Type B pancreatic cell (in vitro differentiated cells): Measurements from ENCODE around the gene F12. TPM values are rescaled to one million over a fixed set of nuclear protein-coding genes. Genes with fewer than 3 reads are reported as not detected.

Source experiments
- DNase-seq: peaks from one replicate; pipeline ENCODE4 v3.0.0; 2021; ENCODE audit warnings: mixed read lengths; ENCODE audit not compliant: unreplicated experiment; ENCODE audit errors: extremely low spot score
- H3K27ac Mint-ChIP-seq: 2 replicates; pipeline ENCODE4 v1.8.0; 2021; ENCODE audit warnings: mild to moderate bottlenecking, mixed read lengths
- H3K27me3 Mint-ChIP-seq: 2 replicates; pipeline ENCODE4 v1.8.0; 2021; ENCODE audit warnings: mixed read lengths
- H3K36me3 Mint-ChIP-seq: 2 replicates; pipeline ENCODE4 v1.8.0; 2021; ENCODE audit warnings: mixed read lengths
- H3K4me1 Mint-ChIP-seq: one replicate; pipeline ENCODE4 v1.8.0; 2021; ENCODE audit warnings: mixed read lengths; ENCODE audit not compliant: unreplicated experiment
- H3K4me3 Mint-ChIP-seq: 2 replicates; pipeline ENCODE4 v1.8.0; 2021; ENCODE audit warnings: mild to moderate bottlenecking, mixed read lengths
- H3K9me3 Mint-ChIP-seq: 2 replicates; pipeline ENCODE4 v1.8.0; 2021; ENCODE audit warnings: mixed read lengths
- CTCF ChIP-seq: fragments of 200-600 bp; sonication (generic); conservative IDR thresholded peaks from 2 replicates; pipeline ENCODE4 v1.5.0; 2021; ENCODE audit warnings: antibody characterized with exemption, mild to moderate bottlenecking
- total RNA-seq: library from RNA; stranded (reverse); gene quantifications from 2 replicates; pipeline ENCODE4 v1.2.1, GENCODE V29; 2021; ENCODE audit warnings: low replicate concordance

Gene F12
- total RNA-seq, 1 donor from 2014 or later = 3.2 TPM

GRCh38 chr5:177354711-177355110 lies 54.7 kb downstream of the F12 start:
- H3K27me3 Mint-ChIP-seq = peaks cover 33% of the 10 kb centered on the region
- H3K4me3 Mint-ChIP-seq = no peak overlapping the region
- peaks cover 25% of the 10 kb centered on the region for H3K4me1 Mint-ChIP-seq
- no peaks in the 10 kb centered on the region for H3K9me3 Mint-ChIP-seq
- TF ChIP-seq CTCF = no peak
- H3K27ac Mint-ChIP-seq = no peak overlapping the region
- H3K36me3 Mint-ChIP-seq = no peaks in the 10 kb centered on the region
- DNase-seq = no peak

GRCh38 chr5:177354256-177354655 lies 55.1 kb downstream of the F12 start:
- Mint-ChIP-seq H3K36me3 (no peaks in the 10 kb centered on the region), H3K4me3 (no peak overlapping the region), H3K27me3 (peaks cover 32% of the 10 kb centered on the region), H3K9me3 (no peaks in the 10 kb centered on the region), H3K4me1 (peaks cover 30% of the 10 kb centered on the region), H3K27ac (no peak overlapping the region)
- no peak for TF ChIP-seq CTCF
- DNase-seq = no peak

GRCh38 chr5:177353093-177353492 lies 56.3 kb downstream of the F12 start:
- H3K4me3 Mint-ChIP-seq = peak overlapping the region; percentile 61
- no peak for TF ChIP-seq CTCF
- no peaks in the 10 kb centered on the region for H3K9me3 Mint-ChIP-seq
- DNase-seq = no peak
- H3K27me3 Mint-ChIP-seq = peaks cover 25% of the 10 kb centered on the region
- no peaks in the 10 kb centered on the region for H3K36me3 Mint-ChIP-seq
- peak overlapping the region; percentile 32 for H3K27ac Mint-ChIP-seq
- peaks cover 33% of the 10 kb centered on the region for H3K4me1 Mint-ChIP-seq

Other genes starting within 250 kb of the F12 start
- gene RAB24, start 105.8 kb downstream of the F12 start, total RNA-seq = 42.6 and 46.2 TPM in 2 replicates
- 126 and 163 TPM in 2 replicates for gene PRELID1, start 105.8 kb downstream of the F12 start, total RNA-seq
- gene MXD3, start 97.7 kb downstream of the F12 start, total RNA-seq = 10.2 and 29.5 TPM in 2 replicates
- 102 and 129 TPM in 2 replicates for gene LMAN2, start 57.9 kb downstream of the F12 start, total RNA-seq
- gene RGS14, start 51.6 kb downstream of the F12 start, total RNA-seq = 8.9 and 16.6 TPM in 2 replicates
- gene SLC34A1, start 25.1 kb downstream of the F12 start, total RNA-seq = 0.12 and 0.22 TPM in 2 replicates
- not detected in 2 replicates for gene PFN3, start 8.9 kb downstream of the F12 start, total RNA-seq
- 46.1 and 47.3 TPM in 2 replicates for gene GRK6, start 17.1 kb upstream of the F12 start, total RNA-seq
- gene PRR7, start 37.2 kb upstream of the F12 start, total RNA-seq = 5.9 and 8.8 TPM in 2 replicates
- gene DBN1, start 64.1 kb upstream of the F12 start, total RNA-seq = 200 and 269 TPM in 2 replicates
- 66.5 and 187 TPM in 2 replicates for gene PDLIM7, start 88.0 kb upstream of the F12 start, total RNA-seq
- 6.2 and 6.9 TPM in 2 replicates for gene DOK3, start 100.3 kb upstream of the F12 start, total RNA-seq
- gene DDX41, start 107.4 kb upstream of the F12 start, total RNA-seq = 99.7 and 104 TPM in 2 replicates
- gene FAM193B, start 145.0 kb upstream of the F12 start, total RNA-seq = 83.1 and 103 TPM in 2 replicates
- gene TMED9, start 182.6 kb upstream of the F12 start, total RNA-seq = 161 and 225 TPM in 2 replicates
- 30.9 and 31.0 TPM in 2 replicates for gene B4GALT7, start 190.6 kb upstream of the F12 start, total RNA-seq